ENCODE data around the gene RSBN1L. TPM values are rescaled to one million over a fixed set of nuclear protein-coding genes. Genes with fewer than 3 reads are reported as not detected.

RSBN1L gene
- total and polyA plus RNA-seq, 2 of the 8 experiments (the other 6 are each of a cell fraction or from before 2014, with no cell fraction given), result 4.1 to 22.1 TPM

- Histone ChIP-seq H4K5ac (ENCODE audit: insufficient read length, low read depth, low read length) (no peak overlapping the region), H3K27me3 (replicated peaks in 1 of 4; ENCODE audit: control insufficient read depth in 3 of 4, extremely low read depth in 1 of 4, insufficient read depth in 3 of 4, low read length in 3 of 4) (no peaks in the 10 kb centered on the region), H3K9me3 (ENCODE audit: insufficient read depth in 2 of 2, low read depth in 1 of 2, low read length in 1 of 2) (no peaks in the 10 kb centered on the region), H3K23ac (ENCODE audit: insufficient read length) (no peak overlapping the region), H4K20me1 (replicated peaks in 1 of 2; ENCODE audit: control insufficient read depth in 1 of 2, insufficient read depth in 2 of 2, low read length in 2 of 2) (peaks cover 0 to 4% of the 10 kb centered on the region in 2 experiments), H2BK120ac (replicated peaks; ENCODE audit: low read depth, low read length) (no peak overlapping the region), H2BK12ac (ENCODE audit: low read depth, low read length) (no peak overlapping the region), H2BK15ac (ENCODE audit: low read length) (no peak overlapping the region), H3K4ac (replicated peaks; ENCODE audit: insufficient read length, low read depth, low read length) (no peak overlapping the region), H3K18ac (ENCODE audit: extremely low read depth, low read length) (no peak overlapping the region), H3K79me1 (ENCODE audit: low read depth, low read length) (no peaks in the 10 kb centered on the region), H3K36me3 (ENCODE audit: control insufficient read depth in 2 of 4, insufficient read depth in 4 of 4, low read length in 3 of 4) (no peaks in the 10 kb centered on the region), H2BK20ac (ENCODE audit: low read length) (no peak overlapping the region), H3K56ac (replicated peaks; ENCODE audit: insufficient read length, low read depth, low read length) (no peak overlapping the region), H3K4me1 (replicated peaks in 1 of 4; ENCODE audit: control insufficient read depth in 3 of 4, insufficient read depth in 4 of 4, low read length in 3 of 4) (no peaks in the 10 kb centered on the region), H4K91ac (replicated peaks; ENCODE audit: insufficient read length, low read length) (no peak overlapping the region), H3K27ac (ENCODE audit: low read depth, low read length) (no peak overlapping the region), H3K4me3 (ENCODE audit: extremely low read depth in 1 of 4, insufficient read depth in 2 of 4, low read depth in 3 of 4, low read length in 4 of 4) (no peak overlapping the region), H3K79me2 (ENCODE audit: control insufficient read depth in 1 of 2, insufficient read depth in 2 of 2, low read length in 2 of 2) (peaks cover 0 to 36% of the 10 kb centered on the region in 2 experiments; a peak in 2 of 4 replicates), H3K14ac (ENCODE audit: insufficient read length) (no peak overlapping the region), H3K9ac (replicated peaks in 1 of 4; ENCODE audit: extremely low read depth in 1 of 4, low read depth in 3 of 4, low read length in 3 of 4) (no peak overlapping the region), H2AFZ (ENCODE audit: low read length) (no peak overlapping the region), H4K8ac (ENCODE audit: extremely low read depth, insufficient read depth, low read length) (no peak overlapping the region), H3K23me2 (ENCODE audit: low read depth, low read length) (no peaks in the 10 kb centered on the region), H2BK5ac (ENCODE audit: low read depth, low read length) (no peak overlapping the region), H3K4me2 (ENCODE audit: insufficient read depth in 1 of 2, low read depth in 2 of 2, low read length in 2 of 2) (no peak overlapping the region), H2AK5ac (ENCODE audit: low read depth, low read length) (no peak overlapping the region)
- FAIRE-seq (no peak), DNase-seq (ENCODE audit: low read depth in 1 of 2, low spot score in 2 of 2) (no peak)
- ChIA-PET POLR2A (ENCODE audit: partially characterized antibody) (interaction anchor here (1.6 kb wide), 1 partner anchor 9 kb away, joined by 4 read pairs; no protein-coding TSS in a partner anchor), CTCF (ENCODE audit: partially characterized antibody) (interaction anchor here (0.7 to 3.9 kb wide), 8 partner anchors 8 to 106 kb away, joined by 3 to 40 read pairs (median 8); no protein-coding TSS in a partner anchor)
- 71% methylated on average over 1 of the region's 1 CpG; no CpG with 5 or more reads in 1 of the 2 experiments for WGBS, 2 experiments (ENCODE audit: extremely low coverage in 1 of 2, insufficient coverage in 1 of 2, insufficient read length in 1 of 2, insufficient replicate concordance in 2 of 2, low coverage in 1 of 2, low lambda C conversion rate in 2 of 2, missing lambda C conversion rate in 1 of 2)
- TF ChIP-seq NRF1 (IDR thresholded peaks at IDR 0.05; ENCODE audit: low read depth, low read length), result no peak
- no peak for TF ChIP-seq USF2 (IDR thresholded peaks at IDR 0.05; ENCODE audit: low read length)
- no peak for TF ChIP-seq RAD21 (IDR thresholded peaks at IDR 0.05 in 1 of 2, conservative IDR thresholded peaks at IDR 0.05 in 1 of 2; ENCODE audit: low read depth in 2 of 2, low read length in 2 of 2)
- no peak for TF ChIP-seq POU5F1 (IDR thresholded peaks at IDR 0.05; ENCODE audit: low read depth, low read length)
- no peak for TF ChIP-seq EP300 (IDR thresholded peaks at IDR 0.05; ENCODE audit: borderline replicate concordance in 1 of 2, low read depth in 2 of 2, low read length in 2 of 2)
- no peak for TF ChIP-seq CTCF (IDR thresholded peaks at IDR 0.05; ENCODE audit: control extremely low read depth in 1 of 3, insufficient read depth in 1 of 3, low read depth in 1 of 3, low read length in 3 of 3)
- no peak for TF ChIP-seq SRF (IDR thresholded peaks at IDR 0.05; ENCODE audit: low read depth, low read length)
- TF ChIP-seq CBX8 (IDR thresholded peaks at IDR 0.05; ENCODE audit: borderline replicate concordance, low read depth, low read length), result no peak
- no peak for TF ChIP-seq MAX (IDR thresholded peaks at IDR 0.05)
Observed at GRCh38 chr7:77757589-77757988, 61.3 kb downstream of the RSBN1L start.

Data from H1 (cell line).